ENCODE results near the gene CELF1.

GRCh38 chr11:47499614-47500013 lies 53.3 kb downstream of the CELF1 start:
- TF ChIP-seq CTCF (conservative IDR thresholded peaks at IDR 0.05 in 1 of 2, IDR thresholded peaks at IDR 0.05 in 1 of 2; ENCODE audit: low read depth in 1 of 2, low read length in 2 of 2) (no peak), EZH2 (IDR thresholded peaks at IDR 0.05; ENCODE audit: low read length, missing control alignments) (no peak)

Measured in fibroblast of lung (primary cell).